Peyer's patch (tissue), 4 donors: ENCODE results near the gene STK17B. TPM values are rescaled to one million over a fixed set of nuclear protein-coding genes. Genes with fewer than 3 reads are reported as not detected.

ENCODE experiments used
- DNase-seq, 3 donors: peaks; one replicate each; pipeline ENCODE4 v3.0.0-alpha.2; 2017 to 2019
- H3K27ac ChIP-seq, 4 donors: fragments of 200-600 bp; sonication (generic); one replicate each; pipeline ENCODE4 v1.5.1; 2016 to 2019
- H3K27me3 ChIP-seq, 2 donors: fragments of 200-600 bp; sonication (generic); one replicate each; pipeline ENCODE4 v1.5.1; 2019
- H3K36me3 ChIP-seq, 3 donors: fragments of 200-600 bp; sonication (generic); one replicate each; pipeline ENCODE4 v1.5.1; 2016 to 2019
- H3K4me1 ChIP-seq, 4 donors: fragments of 200-600 bp; sonication (generic); one replicate each; pipeline ENCODE4 v1.5.1; 2016 to 2019
- H3K4me3 ChIP-seq, 4 donors: fragments of 200-600 bp; sonication (generic); 1 replicate in 3 of 4; 2 replicates in 1 of 4; pipeline ENCODE4 v1.5.1; 2016 to 2019; ENCODE audit warnings: mild to moderate bottlenecking in 1 of 4
- H3K9me3 ChIP-seq, 4 donors: fragments of 200-600 bp; sonication (generic); one replicate each; pipeline ENCODE4 v1.5.1; 2016 to 2019; ENCODE audit warnings: mild to moderate bottlenecking in 1 of 4
- POLR2A ChIP-seq, 2 donors: fragments of 450-650 bp; IDR thresholded peaks; one replicate each; pipeline ENCODE4 v1.5.1; 2017; ENCODE audit warnings: antibody characterized with exemption in 2 of 2, mild to moderate bottlenecking in 2 of 2, moderate library complexity in 2 of 2
- total RNA-seq, 4 donors: library from RNA; depleted of rRNA; stranded (reverse); fragments of >200 nt; gene quantifications; one replicate each; pipeline ENCODE4 v1.1.0, GENCODE V29; 2016
- TF ChIP-seq, protein P1 (sequence below), 6 experiments: fragments of 450-650 bp in 4 of 6; fragments of 200-600 bp in 2 of 6; sonication (generic) in 1 of 6; IDR thresholded peaks; one replicate each; pipeline ENCODE4 v1.5.1; 2017 to 2019; ENCODE audit warnings: antibody characterized with exemption in 6 of 6, mild to moderate bottlenecking in 3 of 6, moderate library complexity in 1 of 6

STK17B gene
- total RNA-seq, 4 donors from 2014 or later = 47.3 to 123 (median 56.3) TPM

DNA sequence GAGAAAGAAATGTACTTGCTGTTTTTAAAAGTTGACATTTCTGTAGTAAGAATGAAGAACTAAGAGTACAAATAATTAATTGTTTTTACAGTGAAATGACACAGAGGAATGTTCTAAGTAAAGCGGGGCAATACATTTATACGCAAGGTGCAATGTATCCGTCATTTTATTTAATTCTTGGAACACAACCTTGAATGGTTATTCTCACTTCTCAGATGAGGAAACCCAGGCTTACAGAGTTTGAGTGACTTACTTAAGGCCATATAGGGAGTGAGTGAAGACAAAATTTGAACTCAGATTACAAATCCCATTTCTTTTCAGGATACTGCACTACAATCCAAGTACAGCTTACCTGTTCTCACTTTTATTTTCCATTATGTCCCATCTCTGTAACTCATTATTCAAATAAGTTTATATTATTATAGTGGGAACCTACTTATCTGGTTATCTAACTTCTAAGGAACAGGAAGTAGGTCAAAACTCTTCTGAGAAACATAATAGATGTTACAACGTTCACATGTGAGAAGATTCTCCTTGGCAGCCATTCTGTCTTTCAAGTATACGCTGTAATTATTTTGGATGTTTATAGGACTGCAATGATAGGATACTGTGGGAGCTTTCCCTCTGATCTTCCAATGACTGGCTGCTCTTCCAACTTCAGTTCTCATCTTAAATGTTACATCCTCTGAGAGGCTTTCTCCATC lies 12.3 kb upstream of the STK17B start:
- no peak for TF ChIP-seq POLR2A (IDR thresholded peaks at IDR 0.05)
- TF ChIP-seq, protein P1, sequence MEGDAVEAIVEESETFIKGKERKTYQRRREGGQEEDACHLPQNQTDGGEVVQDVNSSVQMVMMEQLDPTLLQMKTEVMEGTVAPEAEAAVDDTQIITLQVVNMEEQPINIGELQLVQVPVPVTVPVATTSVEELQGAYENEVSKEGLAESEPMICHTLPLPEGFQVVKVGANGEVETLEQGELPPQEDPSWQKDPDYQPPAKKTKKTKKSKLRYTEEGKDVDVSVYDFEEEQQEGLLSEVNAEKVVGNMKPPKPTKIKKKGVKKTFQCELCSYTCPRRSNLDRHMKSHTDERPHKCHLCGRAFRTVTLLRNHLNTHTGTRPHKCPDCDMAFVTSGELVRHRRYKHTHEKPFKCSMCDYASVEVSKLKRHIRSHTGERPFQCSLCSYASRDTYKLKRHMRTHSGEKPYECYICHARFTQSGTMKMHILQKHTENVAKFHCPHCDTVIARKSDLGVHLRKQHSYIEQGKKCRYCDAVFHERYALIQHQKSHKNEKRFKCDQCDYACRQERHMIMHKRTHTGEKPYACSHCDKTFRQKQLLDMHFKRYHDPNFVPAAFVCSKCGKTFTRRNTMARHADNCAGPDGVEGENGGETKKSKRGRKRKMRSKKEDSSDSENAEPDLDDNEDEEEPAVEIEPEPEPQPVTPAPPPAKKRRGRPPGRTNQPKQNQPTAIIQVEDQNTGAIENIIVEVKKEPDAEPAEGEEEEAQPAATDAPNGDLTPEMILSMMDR (IDR thresholded peaks at IDR 0.05) = no peak
- no peaks in the 10 kb centered on the region for H3K9me3 ChIP-seq
- no peak for DNase-seq
- H3K4me1 ChIP-seq = peaks cover 0 to 16% (median 0%) of the 10 kb centered on the region in 4 donors
- H3K4me3 ChIP-seq = no peak overlapping the region
- no peaks in the 10 kb centered on the region for H3K36me3 ChIP-seq
- no peaks in the 10 kb centered on the region for H3K27me3 ChIP-seq
- peak overlapping the region; percentile 29 to 73 (median 58) for H3K27ac ChIP-seq

DNA sequence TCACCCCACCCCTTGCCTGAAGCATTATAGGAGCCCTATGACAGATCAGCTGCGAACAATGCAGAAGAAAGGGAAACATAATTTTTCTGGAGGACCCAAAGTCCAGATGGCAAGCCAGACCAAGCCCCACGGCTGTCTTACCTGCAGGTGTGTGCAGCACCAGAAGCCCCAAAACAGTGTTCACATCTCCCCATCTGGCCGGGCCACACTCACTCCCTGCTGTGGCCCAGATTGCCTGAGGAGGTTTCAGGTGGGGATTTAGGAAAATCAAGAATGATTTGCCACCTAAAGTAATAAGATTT lies 11.7 kb upstream of the STK17B start:
- H3K36me3 ChIP-seq = no peaks in the 10 kb centered on the region
- H3K4me1 ChIP-seq = peaks cover 0 to 16% (median 0%) of the 10 kb centered on the region in 4 donors
- peak overlapping the region; percentile 21 to 73 (median 58) for H3K27ac ChIP-seq
- no peak for TF ChIP-seq POLR2A (IDR thresholded peaks at IDR 0.05)
- TF ChIP-seq, protein P1 (IDR thresholded peaks at IDR 0.05) = no peak
- peak in 1 of 3 donors; percentile 58 for DNase-seq
- no peaks in the 10 kb centered on the region for H3K9me3 ChIP-seq
- no peak overlapping the region for H3K4me3 ChIP-seq
- H3K27me3 ChIP-seq = no peaks in the 10 kb centered on the region

DNA sequence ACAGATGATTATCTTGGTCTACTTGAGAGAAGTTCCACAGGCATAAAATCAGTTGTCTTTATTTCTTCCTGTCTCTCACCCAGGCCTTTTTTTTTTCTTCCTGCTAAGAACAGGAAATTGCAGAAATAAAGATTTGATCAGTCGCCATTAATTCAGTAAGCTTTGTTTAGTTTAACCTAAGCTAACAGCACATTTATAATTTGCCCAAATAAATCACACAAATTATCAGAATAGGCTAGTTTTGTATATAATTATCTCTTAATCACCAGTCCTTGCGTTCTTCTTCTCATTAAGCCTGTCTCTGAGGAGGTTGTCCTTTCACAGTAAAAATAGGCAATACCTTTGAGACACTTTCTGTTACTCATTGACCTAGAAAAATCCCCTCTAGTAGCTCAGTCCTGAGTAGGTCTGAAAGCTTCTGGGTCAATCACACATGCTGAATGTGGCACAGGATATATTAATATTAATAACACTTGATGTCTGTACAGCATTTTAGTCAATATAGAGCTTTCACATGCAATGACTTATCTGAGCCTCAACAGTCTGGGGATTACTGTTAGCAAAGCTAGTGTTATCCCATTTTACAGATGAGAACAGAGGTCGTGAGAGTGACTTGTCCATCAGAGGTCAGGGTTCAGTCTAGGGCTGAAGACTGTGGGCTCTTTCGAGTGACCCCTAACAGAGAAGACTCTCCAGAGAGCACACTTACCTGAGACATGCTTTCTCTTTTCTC lies 11.2 kb upstream of the STK17B start:
- H3K27me3 ChIP-seq = no peaks in the 10 kb centered on the region
- peak overlapping the region; percentile 21 to 73 (median 58) for H3K27ac ChIP-seq
- H3K4me1 ChIP-seq = peaks cover 0 to 16% (median 0%) of the 10 kb centered on the region in 4 donors
- no peak for DNase-seq
- no peak overlapping the region for H3K4me3 ChIP-seq
- no peaks in the 10 kb centered on the region for H3K9me3 ChIP-seq
- no peaks in the 10 kb centered on the region for H3K36me3 ChIP-seq
- TF ChIP-seq POLR2A (IDR thresholded peaks at IDR 0.05) = no peak
- TF ChIP-seq, protein P1 (IDR thresholded peaks at IDR 0.05) = no peak

DNA sequence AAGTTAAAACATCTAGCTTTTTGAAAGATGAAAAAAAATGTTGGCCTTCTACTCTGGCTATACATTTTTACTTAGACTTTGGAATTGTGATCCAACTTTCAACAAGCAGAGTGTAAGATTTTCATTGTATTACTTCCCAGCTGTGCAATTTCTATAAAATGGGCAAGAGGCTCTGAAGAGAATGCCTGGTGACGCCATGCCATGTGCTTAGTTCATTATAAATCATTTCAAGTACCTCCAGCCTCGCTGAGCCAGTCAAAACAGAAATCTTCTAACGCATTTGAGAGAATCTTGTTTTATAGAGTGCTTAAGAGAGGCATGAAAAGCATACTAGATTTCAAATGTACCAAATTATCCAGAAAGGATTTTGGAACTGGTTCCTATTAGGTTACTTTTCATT lies 10.1 kb upstream of the STK17B start:
- Histone ChIP-seq H3K9me3 (no peaks in the 10 kb centered on the region), H3K4me3 (no peak overlapping the region), H3K27ac (peak overlapping the region in 1 of 4 donors; percentile 59), H3K36me3 (no peaks in the 10 kb centered on the region), H3K4me1 (peaks cover 0 to 16% (median 0%) of the 10 kb centered on the region in 4 donors), H3K27me3 (no peaks in the 10 kb centered on the region)
- no peak for TF ChIP-seq POLR2A (IDR thresholded peaks at IDR 0.05)
- TF ChIP-seq, protein P1 (IDR thresholded peaks at IDR 0.05) = no peak
- DNase-seq = no peak

DNA sequence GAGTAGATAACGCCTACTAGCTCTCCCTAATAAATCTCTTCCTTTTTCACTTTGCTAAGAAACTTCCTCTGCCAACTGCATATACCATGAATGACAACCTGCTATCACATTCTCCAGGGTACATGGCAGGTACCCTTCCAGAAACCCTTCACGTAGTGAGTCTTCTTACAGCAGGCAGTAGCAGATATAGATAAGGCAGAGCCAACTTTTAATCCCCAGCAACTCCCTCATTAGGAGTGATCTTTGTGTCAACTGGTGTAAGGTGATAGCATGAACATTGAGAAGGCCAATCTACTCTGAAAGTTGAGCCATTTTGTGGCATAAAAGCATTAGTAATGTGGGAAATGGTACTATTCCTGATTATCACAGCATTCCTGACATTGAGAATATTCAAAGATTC lies 5.7 kb upstream of the STK17B start:
- DNase-seq = no peak
- Histone ChIP-seq H3K36me3 (no peaks in the 10 kb centered on the region), H3K27me3 (no peaks in the 10 kb centered on the region), H3K4me3 (no peak overlapping the region), H3K4me1 (peaks cover 0 to 6% (median 2%) of the 10 kb centered on the region in 4 donors), H3K9me3 (no peaks in the 10 kb centered on the region), H3K27ac (peak overlapping the region; percentile 35 to 99 (median 69))
- TF ChIP-seq POLR2A (IDR thresholded peaks at IDR 0.05) = no peak
- TF ChIP-seq, protein P1 (IDR thresholded peaks at IDR 0.05) = no peak
